Measurements from ENCODE around the gene HNRNPA1.
"Not testable (repeated sequence)": the region's sequence is repeated elsewhere in the genome, so short reads cannot be mapped to it uniquely, and the experiment has no call there.

The HNRNPA1 gene

GRCh38 chr12:54276368-54276767 lies 4.2 kb upstream of the HNRNPA1 start:
- no peak for DNase-seq (ENCODE audit: low spot score)

- DNase-seq (ENCODE audit: low spot score), result peak; percentile 58
These were observed 2.7 kb upstream of the HNRNPA1 start for GRCh38 chr12:54277823-54278276.

GRCh38 chr12:54279227-54279631 lies 1.3 kb upstream of the HNRNPA1 start:
- no peak for DNase-seq (ENCODE audit: low spot score)

GRCh38 chr12:54279632-54280467 lies 676 bp upstream of the HNRNPA1 start, which contains the start of gene CBX5:
Gene CBX5, minus strand, starts transcription at chr12:54280122. Its CDS starts 22,472 bp downstream, at chr12:54257650.
- peak; percentile 99 for DNase-seq (ENCODE audit: low spot score)

- DNase-seq (ENCODE audit: low spot score), result not testable (repeated sequence)
These were observed 724 bp downstream of the HNRNPA1 start for GRCh38 chr12:54281261-54281638.

GRCh38 chr12:54281694-54282093 lies 1.2 kb downstream of the HNRNPA1 start:
- DNase-seq (ENCODE audit: low spot score), result not testable (repeated sequence)

GRCh38 chr12:54282949-54283593 lies 2.5 kb downstream of the HNRNPA1 start:
- DNase-seq (ENCODE audit: low spot score), result no peak

GRCh38 chr12:54284070-54284780 lies 3.7 kb downstream of the HNRNPA1 start:
- not testable (repeated sequence) for DNase-seq (ENCODE audit: low spot score)

- no peak for DNase-seq (ENCODE audit: low spot score)
These were observed 4.9 kb downstream of the HNRNPA1 start for GRCh38 chr12:54285150-54286041.

GRCh38 chr12:54286042-54287030 lies 5.8 kb downstream of the HNRNPA1 start:
- DNase-seq (ENCODE audit: low spot score), result no peak

GRCh38 chr12:54287261-54288157 lies 7.0 kb downstream of the HNRNPA1 start:
- no peak for DNase-seq (ENCODE audit: low spot score)

- DNase-seq (ENCODE audit: low spot score), result no peak
These were observed 11.8 kb downstream of the HNRNPA1 start for GRCh38 chr12:54292083-54292930.

GRCh38 chr12:54292931-54293241 lies 12.4 kb downstream of the HNRNPA1 start:
- no peak for DNase-seq (ENCODE audit: low spot score)

- DNase-seq (ENCODE audit: low spot score), result no peak
These were observed 13.8 kb downstream of the HNRNPA1 start for GRCh38 chr12:54294152-54294952.

- no peak for DNase-seq (ENCODE audit: low spot score)
These were observed 14.5 kb downstream of the HNRNPA1 start for GRCh38 chr12:54294953-54295566.

- DNase-seq (ENCODE audit: low spot score), result no peak
These were observed 16.0 kb downstream of the HNRNPA1 start for GRCh38 chr12:54296393-54297099.

- DNase-seq (ENCODE audit: low spot score), result no peak
These were observed 18.4 kb downstream of the HNRNPA1 start for GRCh38 chr12:54298904-54299303.

All from RKO (cell line).